Thoracic aorta (tissue), 2 donors: ENCODE data around the gene TFIP11. TPM values are rescaled to one million over a fixed set of nuclear protein-coding genes. Genes with fewer than 3 reads are reported as not detected.

Experiments used
- ATAC-seq: fragments of 150-250 bp; one replicate; pipeline ENCODE4 v1.8.0; 2017; ENCODE audit warnings: low read depth; ENCODE audit not compliant: insufficient number of reproducible peaks, low FRiP score
- DNase-seq: peaks from one replicate; pipeline ENCODE4 v3.0.0-alpha.2; 2020; ENCODE audit warnings: low spot score
- H3K27ac ChIP-seq, 2 donors: fragments of 200-600 bp; sonication (generic); 1 replicate in 1 of 2; 2 replicates in 1 of 2; pipeline ENCODE4 v1.5.1; 2016; ENCODE audit warnings: mild to moderate bottlenecking in 2 of 2, moderate library complexity in 2 of 2
- H3K27me3 ChIP-seq: fragments of 200-600 bp; sonication (generic); replicated peaks from 2 replicates; pipeline ENCODE4 v1.6.0; 2016; ENCODE audit warnings: mild to moderate bottlenecking; ENCODE audit not compliant: insufficient read depth
- H3K36me3 ChIP-seq: fragments of 200-600 bp; sonication (generic); one replicate; pipeline ENCODE4 v1.5.1; 2016
- H3K4me1 ChIP-seq, 2 donors: fragments of 200-600 bp; sonication (generic); 1 replicate in 1 of 2; 2 replicates in 1 of 2; pipeline versions ENCODE4 v1.5.1 to v1.6.0; 2016; ENCODE audit warnings: low read depth in 2 of 2, mild to moderate bottlenecking in 1 of 2; ENCODE audit not compliant: control insufficient read depth in 1 of 2
- H3K4me3 ChIP-seq: fragments of 200-600 bp; sonication (generic); 2 replicates; pipeline ENCODE4 v1.5.1; 2016; ENCODE audit warnings: mild to moderate bottlenecking
- H3K9me3 ChIP-seq: fragments of 200-600 bp; sonication (generic); 2 replicates; pipeline ENCODE4 v1.5.1; 2016
- total RNA-seq, 2 donors: library from RNA; depleted of rRNA; stranded (reverse); fragments of >200 nt; gene quantifications; one replicate each; pipeline versions ENCODE4 v1.1.0 to v1.2.3, GENCODE V29; 2016
- TF ChIP-seq, protein P1 (sequence below): fragments of 200-600 bp; sonication (generic); IDR thresholded peaks from one replicate; pipeline ENCODE4 v1.5.1; 2019; ENCODE audit warnings: antibody characterized with exemption

Gene TFIP11
- total RNA-seq, 2 donors from 2014 or later: 21.7 to 60.6 TPM

DNA sequence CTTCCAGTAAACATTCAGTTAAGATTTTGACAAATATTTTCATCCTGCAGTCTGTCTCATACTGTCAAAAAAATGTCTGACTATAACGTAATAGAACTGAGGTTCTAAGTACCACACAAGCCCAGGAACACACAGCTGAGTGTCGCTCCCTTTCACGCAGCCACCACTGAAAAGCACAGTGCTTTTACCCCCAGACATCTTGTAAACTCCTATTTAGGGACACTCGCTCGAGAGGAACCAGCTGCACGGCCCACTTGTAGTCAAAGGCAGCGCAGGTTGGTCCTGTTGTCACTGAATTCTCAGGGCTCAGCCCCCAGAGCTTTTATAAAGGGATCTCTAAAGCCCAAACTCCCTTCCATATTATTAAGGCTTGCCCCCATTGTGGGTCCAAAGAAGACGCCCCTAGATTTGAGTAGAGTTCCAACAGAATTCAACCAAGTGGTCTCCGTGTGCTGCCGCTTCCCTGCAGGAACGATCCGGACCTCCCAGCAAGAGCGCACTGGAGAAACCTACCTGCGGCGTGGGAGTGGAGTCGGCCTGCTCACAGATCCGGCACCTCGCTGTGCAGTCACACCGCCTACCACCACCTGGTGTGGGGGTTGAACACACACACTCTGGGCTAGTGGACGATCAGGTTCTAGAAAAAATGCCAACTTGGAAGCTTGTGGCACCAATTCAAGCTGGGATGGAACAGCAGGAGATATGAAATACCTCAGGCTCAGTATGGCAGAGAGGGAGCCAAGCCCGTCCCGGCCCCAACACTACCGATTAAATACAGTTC is 59.8 kb downstream of the TFIP11 start:
- Histone ChIP-seq H3K4me3 (no peak overlapping the region), H3K9me3 (no peaks in the 10 kb centered on the region), H3K4me1 (no peaks in the 10 kb centered on the region), H3K36me3 (peaks cover 31% of the 10 kb centered on the region), H3K27me3 (no peaks in the 10 kb centered on the region), H3K27ac (no peak overlapping the region)
- ATAC-seq (no peak), DNase-seq (no peak)
- TF ChIP-seq, protein P1, sequence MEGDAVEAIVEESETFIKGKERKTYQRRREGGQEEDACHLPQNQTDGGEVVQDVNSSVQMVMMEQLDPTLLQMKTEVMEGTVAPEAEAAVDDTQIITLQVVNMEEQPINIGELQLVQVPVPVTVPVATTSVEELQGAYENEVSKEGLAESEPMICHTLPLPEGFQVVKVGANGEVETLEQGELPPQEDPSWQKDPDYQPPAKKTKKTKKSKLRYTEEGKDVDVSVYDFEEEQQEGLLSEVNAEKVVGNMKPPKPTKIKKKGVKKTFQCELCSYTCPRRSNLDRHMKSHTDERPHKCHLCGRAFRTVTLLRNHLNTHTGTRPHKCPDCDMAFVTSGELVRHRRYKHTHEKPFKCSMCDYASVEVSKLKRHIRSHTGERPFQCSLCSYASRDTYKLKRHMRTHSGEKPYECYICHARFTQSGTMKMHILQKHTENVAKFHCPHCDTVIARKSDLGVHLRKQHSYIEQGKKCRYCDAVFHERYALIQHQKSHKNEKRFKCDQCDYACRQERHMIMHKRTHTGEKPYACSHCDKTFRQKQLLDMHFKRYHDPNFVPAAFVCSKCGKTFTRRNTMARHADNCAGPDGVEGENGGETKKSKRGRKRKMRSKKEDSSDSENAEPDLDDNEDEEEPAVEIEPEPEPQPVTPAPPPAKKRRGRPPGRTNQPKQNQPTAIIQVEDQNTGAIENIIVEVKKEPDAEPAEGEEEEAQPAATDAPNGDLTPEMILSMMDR: no peak

DNA sequence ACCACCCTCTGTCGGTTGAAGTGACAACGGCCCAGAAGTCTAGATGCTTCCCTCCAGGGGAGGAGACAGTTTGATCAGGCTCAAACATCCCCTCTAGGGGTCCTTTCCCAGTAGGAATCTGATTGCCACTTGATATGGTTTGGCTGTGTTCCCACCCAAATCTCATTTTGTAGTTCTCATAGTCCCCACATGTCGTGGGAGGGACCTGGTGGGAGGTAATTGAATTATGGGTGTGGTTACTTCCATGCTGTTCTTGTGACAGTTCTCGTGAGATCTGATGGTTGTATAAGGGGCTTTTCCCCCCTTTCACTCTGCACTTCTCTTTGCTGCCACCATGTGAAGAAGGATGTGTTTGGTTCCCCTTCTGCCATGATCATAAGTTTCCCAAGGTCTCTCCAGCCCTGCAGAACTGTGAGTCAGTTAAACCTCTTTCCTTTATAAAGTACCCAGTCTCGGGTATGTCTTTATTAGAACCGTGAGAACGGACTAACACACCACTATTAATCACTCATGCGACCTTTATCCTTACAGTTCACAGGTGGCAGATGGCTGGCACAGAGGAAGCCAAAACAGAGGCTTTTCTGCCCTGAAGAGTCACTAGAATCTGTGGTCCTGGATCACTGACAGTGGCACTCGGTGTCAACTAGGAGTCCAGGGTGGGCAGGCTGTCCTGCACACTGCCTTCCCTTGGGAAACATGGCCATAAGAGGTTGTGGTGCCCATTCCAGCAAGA is 61.7 kb downstream of the TFIP11 start:
- peaks cover 25% of the 10 kb centered on the region for H3K36me3 ChIP-seq
- no peaks in the 10 kb centered on the region for H3K9me3 ChIP-seq
- ATAC-seq: no peak
- no peak overlapping the region for H3K4me3 ChIP-seq
- TF ChIP-seq, protein P1: no peak
- no peak for DNase-seq
- H3K27me3 ChIP-seq: no peaks in the 10 kb centered on the region
- no peak overlapping the region for H3K27ac ChIP-seq
- no peaks in the 10 kb centered on the region for H3K4me1 ChIP-seq

DNA sequence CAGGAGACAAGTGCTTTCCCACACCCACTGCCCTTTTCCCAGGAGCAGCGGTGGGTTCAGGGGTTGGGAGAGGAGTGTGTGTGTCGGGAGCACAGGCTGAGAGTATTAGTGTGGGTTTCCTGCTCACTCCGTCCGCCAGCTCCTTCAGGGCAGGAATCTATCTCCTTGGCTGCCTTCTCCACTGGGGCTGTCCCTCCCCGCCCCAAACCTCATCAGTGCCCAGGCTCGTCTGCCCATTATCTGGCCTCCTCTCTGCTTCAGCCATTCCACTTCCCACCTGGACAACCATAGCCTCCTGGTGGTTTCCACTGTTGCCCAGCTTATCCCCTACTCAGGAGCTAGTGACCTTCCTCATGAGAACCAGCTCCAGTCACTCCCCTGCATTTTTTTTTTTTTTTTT is 63.3 kb downstream of the TFIP11 start:
- DNase-seq (no peak), ATAC-seq (no peak)
- Histone ChIP-seq H3K4me3 (no peak overlapping the region), H3K9me3 (no peaks in the 10 kb centered on the region), H3K36me3 (peaks cover 23% of the 10 kb centered on the region), H3K27ac (no peak overlapping the region), H3K27me3 (no peaks in the 10 kb centered on the region), H3K4me1 (no peaks in the 10 kb centered on the region)
- TF ChIP-seq, protein P1: no peak

DNA sequence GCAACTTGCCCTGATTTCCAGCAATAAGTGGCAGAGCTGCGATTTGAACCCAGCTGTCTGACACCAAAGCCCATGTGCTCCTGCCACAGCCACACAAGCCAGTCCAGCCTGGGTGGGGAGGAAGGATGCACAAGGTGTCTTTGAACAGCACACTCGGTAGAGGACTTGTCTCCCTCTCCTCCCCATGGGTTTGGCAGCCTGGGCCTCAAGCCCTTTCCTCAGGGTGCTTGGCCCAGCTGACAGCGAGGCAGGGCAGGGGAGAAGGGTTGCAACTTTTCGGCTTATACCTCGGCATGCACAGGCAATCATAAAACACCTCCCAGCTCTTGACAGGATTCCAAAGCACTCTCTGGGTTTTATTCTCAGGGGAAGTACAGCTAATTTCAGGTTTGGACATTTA is 63.9 kb downstream of the TFIP11 start:
- ATAC-seq: no peak
- no peaks in the 10 kb centered on the region for H3K9me3 ChIP-seq
- no peak overlapping the region for H3K4me3 ChIP-seq
- DNase-seq: no peak
- no peaks in the 10 kb centered on the region for H3K27me3 ChIP-seq
- TF ChIP-seq, protein P1: no peak
- peaks cover 17% of the 10 kb centered on the region for H3K36me3 ChIP-seq
- H3K27ac ChIP-seq: no peak overlapping the region
- H3K4me1 ChIP-seq: no peaks in the 10 kb centered on the region

DNA sequence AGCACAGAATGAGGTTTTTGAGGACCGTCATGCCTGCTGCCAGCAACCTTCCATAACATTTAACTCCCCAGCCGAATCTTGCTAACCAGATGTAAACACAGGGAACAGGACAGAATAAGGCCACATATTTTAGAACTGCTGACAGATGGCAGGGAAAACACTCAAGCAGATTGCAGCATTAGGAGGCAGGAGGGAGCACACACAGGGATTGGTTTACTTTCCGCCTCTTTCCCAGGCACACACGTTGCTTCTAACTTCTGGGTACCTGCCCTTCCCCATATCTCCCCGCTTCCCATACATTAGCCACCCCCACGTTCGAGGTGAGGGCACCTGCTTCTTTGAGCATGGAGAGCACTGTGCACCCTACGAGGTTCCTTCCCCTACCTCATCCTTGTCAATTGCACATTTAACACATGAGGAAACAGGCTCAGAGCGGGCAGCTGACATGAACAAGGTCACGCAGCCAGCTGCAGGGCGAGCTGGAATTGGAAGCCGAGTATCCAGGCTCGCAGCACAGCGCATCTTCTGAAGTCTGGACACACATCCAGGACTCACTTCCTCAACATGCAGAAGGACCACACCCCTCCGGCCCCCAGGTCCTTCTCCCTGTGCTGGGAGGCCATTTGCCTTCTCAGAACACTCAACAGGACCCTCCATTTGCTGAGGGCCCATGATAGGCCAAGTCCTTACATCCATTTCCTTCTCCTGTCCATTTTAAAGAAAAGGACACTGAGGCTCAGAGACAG is 64.5 kb downstream of the TFIP11 start:
- no peak overlapping the region for H3K27ac ChIP-seq
- DNase-seq: no peak
- H3K4me3 ChIP-seq: no peak overlapping the region
- peaks cover 12% of the 10 kb centered on the region for H3K36me3 ChIP-seq
- ATAC-seq: no peak
- H3K9me3 ChIP-seq: no peaks in the 10 kb centered on the region
- TF ChIP-seq, protein P1: no peak
- no peaks in the 10 kb centered on the region for H3K4me1 ChIP-seq
- no peaks in the 10 kb centered on the region for H3K27me3 ChIP-seq
